GM21576 (cell line): ENCODE data around the gene HOXC10.

Source experiments
- ATAC-seq: cut with Tn5 transposase; IDR thresholded peaks from one replicate; pipeline ENCODE4 v1.9.1; 2021; ENCODE audit warnings: mild to moderate bottlenecking, moderate library complexity; ENCODE audit not compliant: unreplicated experiment

HOXC10 gene

DNA sequence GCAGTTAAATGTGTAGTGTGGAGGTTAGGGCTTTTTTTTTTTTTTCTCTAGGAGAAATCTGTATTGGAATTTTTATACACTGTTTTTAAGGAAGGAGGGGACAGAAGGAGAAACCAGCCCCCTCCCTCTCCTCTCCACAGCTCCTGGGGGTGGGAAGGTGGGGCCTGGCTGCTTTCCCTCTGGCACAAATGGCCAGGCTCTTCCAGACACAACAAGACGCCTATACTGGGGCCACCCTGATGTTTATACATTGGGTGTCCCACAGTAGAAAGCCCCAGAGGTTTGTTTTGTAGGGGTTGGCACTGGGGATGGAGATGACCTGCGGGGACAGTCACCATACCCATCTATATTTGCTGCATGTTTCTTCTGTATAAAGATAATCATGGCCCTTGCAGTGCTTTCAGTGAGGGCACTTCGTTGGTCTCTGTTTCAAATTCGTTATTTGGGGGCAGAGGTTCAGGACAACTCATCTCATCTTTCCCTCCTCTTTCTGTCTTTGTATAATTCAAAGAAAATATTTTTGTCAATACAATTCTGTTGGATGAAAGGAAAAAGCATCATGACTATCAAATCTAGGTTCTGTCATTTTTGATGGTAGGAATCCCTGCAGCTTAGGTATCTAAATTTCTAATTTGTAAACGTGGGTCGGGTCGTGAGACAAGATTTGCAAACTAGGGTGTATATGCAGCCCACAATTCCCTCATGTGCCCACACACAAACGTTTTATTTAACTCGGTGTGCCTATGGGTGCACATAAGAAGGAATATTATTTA, 7.9 kb upstream of the HOXC10 start:
- ATAC-seq: no peak

- ATAC-seq: no peak
Observed at GRCh38 chr12:53977596-53978445, 7.1 kb upstream of the HOXC10 start.

GRCh38 chr12:53978477-53979356, 6.2 kb upstream of the HOXC10 start:
- ATAC-seq: no peak

- ATAC-seq: no peak
Observed at GRCh38 chr12:53980104-53980801, 4.7 kb upstream of the HOXC10 start.

GRCh38 chr12:53980802-53981496, 4.0 kb upstream of the HOXC10 start:
- no peak for ATAC-seq

DNA sequence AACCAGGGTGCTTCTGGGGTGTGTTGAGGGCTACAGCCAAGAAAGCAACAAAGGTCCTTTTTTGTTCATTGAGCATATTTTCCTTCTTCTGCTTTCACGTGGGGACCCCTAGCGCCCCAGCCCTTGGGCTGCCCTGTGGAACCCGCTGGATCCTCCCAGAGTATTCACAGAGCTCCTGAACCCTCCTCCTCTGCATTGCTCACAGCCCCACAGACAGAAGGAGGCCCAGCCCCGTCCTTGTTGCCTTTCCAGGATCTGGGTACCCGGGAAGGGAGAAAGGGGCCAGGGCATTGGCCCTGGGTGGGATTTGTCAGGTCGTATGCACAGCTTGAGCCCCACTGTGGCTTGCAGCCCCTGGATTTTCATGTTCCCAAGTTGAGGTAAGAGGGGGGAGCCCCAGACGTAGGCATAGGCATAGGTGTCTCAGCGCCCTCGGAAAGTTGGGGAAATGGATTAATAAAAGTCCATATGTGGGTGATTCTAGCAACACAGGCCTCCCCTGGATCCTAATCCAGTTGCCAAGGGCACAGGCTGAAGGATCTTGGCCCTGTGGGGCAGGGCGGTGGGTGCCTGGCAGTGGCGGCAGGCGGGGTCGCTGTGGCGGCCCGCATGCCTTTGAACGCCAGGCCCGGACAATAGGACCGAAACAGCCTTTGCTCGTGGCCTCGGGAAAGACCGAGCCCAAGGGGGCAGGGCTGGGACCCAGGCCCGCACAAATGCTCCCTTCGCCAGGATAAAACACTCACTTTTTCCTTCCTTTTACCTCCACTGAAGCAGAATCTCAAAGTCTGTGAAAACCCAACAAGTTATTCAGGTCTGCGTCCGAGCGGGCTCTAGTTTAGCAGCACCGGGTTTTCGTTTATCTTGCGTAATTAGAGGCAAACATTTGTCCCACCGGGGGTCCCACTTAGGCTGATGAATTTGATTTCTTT, 3.0 kb upstream of the HOXC10 start:
- ATAC-seq: no peak

- ATAC-seq: no peak
Observed at GRCh38 chr12:53982648-53983567, 2.0 kb upstream of the HOXC10 start.

GRCh38 chr12:53983568-53983949, 1.4 kb upstream of the HOXC10 start:
- ATAC-seq: no peak

GRCh38 chr12:53983950-53984572, 885 bp upstream of the HOXC10 start:
- no peak for ATAC-seq

GRCh38 chr12:53985692-53985993, 697 bp downstream of the HOXC10 start:
- no peak for ATAC-seq

DNA sequence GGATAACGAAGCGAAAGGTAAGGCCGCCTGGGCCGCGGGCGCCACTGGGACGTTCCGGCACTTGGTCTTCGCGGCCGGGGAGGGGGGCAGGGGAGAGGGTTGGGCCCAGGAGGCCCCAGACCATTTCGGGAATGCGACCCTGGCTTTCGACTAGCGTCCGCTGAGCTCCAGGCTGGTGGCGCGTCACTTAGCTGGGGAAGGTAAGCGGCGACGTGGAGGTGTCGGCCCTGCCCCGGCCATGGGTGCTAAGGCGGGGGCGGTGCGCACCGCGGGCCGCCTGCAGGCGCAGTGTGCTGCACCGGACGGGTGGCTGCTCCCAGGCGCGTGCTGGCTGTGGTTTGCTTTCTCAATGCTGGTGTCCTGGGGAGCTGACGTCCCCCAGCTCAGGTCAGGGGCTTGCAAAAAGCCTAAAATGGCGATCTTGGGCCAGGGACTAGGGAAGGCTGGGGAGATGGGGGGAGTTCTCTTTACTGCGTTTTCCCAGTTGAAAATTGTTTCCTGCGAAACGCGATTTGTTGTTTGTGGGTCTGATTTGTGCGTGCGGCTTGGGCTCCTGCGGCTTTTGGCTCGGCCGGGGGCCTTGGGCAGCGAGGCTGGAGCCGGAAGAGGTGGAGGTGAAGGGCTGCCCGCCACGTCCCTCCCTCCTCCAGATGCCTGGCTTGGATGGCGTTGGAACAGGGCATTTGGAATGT, 1.2 kb downstream of the HOXC10 start:
- no peak for ATAC-seq

DNA sequence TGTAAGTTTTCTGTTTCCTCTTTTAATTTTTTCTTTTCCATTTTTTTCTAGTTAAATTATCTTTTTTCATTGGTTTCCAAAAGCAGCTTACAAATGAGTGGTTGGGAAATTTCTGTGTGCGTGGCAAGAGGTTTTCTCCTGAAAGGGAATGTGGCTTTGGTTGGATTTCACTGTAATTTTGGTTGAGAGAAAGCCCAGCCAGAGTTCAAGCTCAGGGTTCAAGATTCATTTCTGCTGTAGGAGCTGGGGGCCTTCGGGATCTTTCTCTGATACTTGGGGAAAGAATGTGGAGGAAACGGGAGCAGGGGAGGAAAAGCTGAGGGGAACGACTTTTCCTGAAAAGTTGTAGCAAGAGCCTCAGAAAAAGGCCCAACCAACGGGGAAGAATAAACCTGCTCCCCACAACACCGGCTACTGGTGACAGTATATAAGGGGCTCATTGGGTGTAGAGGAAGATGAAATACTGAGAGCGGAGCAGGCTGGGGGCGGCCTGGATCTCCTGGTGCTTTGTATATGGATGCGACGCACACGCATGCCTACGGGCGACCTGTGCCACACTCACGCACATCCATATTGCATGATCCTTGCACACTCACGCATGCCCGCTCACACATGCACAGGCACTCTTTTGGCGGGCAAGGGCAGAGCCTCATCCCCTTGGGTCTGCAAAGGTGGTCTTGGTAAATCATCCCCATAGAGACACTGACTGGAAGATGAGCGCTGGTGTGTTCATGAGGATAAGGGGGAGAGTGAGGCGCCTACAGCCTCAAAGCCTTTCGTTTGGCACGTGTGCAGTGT, 1.9 kb downstream of the HOXC10 start:
- no peak for ATAC-seq

DNA sequence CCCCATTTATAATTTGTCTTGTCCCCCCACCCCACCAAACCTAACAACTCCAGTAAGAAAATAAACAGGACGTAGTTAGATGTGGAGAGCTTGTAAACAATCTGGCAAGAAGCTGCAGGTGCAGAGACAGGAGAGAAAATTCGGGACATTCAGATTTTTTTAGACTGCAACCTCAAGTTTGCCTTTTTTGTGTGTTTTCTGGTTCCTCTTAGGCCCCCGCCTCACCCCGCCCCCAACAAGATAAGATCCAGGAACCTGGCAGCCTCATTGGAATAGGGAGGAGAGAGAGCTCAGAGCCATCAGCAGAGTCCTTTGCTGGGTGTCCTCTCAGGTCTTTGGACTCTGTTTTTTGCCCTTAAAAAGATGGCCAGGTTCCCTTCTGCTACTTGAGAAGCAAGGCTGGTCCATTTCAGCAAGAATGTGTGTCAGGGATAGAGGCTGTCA, 2.9 kb downstream of the HOXC10 start:
- ATAC-seq: no peak

GRCh38 chr12:53988541-53989226, 3.7 kb downstream of the HOXC10 start:
- ATAC-seq: no peak

DNA sequence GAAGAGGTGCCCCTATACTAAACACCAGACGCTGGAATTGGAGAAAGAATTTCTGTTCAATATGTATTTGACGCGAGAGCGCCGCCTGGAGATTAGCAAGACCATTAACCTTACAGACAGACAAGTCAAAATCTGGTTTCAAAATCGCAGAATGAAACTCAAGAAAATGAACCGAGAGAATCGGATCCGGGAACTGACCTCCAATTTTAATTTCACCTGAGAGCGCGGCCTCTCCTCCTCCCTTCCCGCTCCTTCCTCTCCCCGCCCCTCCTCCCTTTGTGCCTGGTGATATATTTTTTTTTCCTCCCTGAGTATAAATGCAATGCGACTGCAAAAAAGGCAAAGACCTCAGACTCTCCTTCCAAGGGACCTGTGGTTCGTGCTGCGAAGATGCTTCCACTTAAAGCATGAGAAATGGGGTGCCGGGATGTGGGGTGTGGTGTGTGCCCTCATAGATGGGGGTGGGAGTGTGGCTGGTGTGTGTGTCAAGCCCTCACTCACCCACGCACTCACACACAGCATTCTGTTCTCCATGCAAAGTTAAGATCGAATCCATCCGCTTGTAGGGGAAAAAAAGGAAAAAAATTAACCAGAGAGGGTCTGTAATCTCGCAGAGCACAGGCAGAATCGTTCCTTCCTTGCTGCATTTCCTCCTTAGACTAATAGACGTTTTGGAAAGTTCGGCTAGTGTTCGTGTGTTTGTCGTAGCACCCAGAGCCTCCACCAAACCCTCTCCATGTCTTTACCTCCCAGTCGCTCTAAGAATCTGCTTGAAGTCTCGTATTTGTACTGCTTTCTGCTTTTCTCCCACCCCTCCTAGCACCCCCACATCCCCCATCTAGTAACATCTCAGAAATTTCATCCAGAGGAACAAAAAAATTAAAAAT, 4.5 kb downstream of the HOXC10 start:
- ATAC-seq: no peak
